OCI-LY7 (cell line): ENCODE data around the gene ZNF484. TPM values are rescaled to one million over a fixed set of nuclear protein-coding genes. Genes with fewer than 3 reads are reported as not detected.

Experiments
- BruUV-seq: library from RNA; stranded (reverse); fragments of 400-500 nt; replicated peaks from 2 replicates; lab custom pipeline; 2021; lab: Mats Ljungman, UMichigan
- CTCF ChIA-PET: fragments of 300-600 bp; sonication (Branson Sonifier 250); formaldehyde crosslinking; loops from one replicate; lab custom pipeline; 2022; ENCODE audit warnings: antibody characterized with exemption; ENCODE audit not compliant: unreplicated experiment; lab: Charles Lee
- POLR2A ChIA-PET: fragments of 300-600 bp; sonication (Branson Sonifier 250); formaldehyde crosslinking; loops from one replicate; lab custom pipeline; 2022; ENCODE audit warnings: antibody characterized with exemption; lab: Charles Lee
- DNase-seq: peaks from one replicate; pipeline ENCODE4 v3.0.0-alpha.2; 2015; ENCODE audit warnings: low spot score
- H2AFZ ChIP-seq: fragments of 200-600 bp; sonication (generic), shearing (Covaris generic); 2 replicates; pipeline ENCODE4 v1.6.1; 2014; ENCODE audit warnings: mild to moderate bottlenecking, antibody characterized with exemption, low read length, moderate library complexity
- H3K27ac ChIP-seq: fragments of 200-600 bp; sonication (generic); 2 replicates; pipeline ENCODE4 v1.5.1; 2014; ENCODE audit warnings: mixed run types, low read depth, mild to moderate bottlenecking, moderate library complexity, low read length, inconsistent platforms; ENCODE audit not compliant: poor library complexity, severe bottlenecking
- H3K36me3 ChIP-seq: fragments of 200-600 bp; sonication (generic); 2 replicates; pipeline ENCODE4 v1.6.1; 2014; ENCODE audit warnings: mild to moderate bottlenecking, antibody characterized with exemption, low read length, moderate library complexity, mixed read lengths; ENCODE audit not compliant: insufficient read depth
- H3K4me1 ChIP-seq: fragments of 200-600 bp; sonication (generic); 2 replicates; pipeline ENCODE4 v1.5.1; 2014; ENCODE audit warnings: mild to moderate bottlenecking, low read length; ENCODE audit not compliant: insufficient read depth, poor library complexity, severe bottlenecking
- H3K4me2 ChIP-seq: fragments of 200-600 bp; sonication (generic); 2 replicates; pipeline ENCODE4 v1.6.1; 2014; ENCODE audit warnings: mild to moderate bottlenecking, low read length
- H3K4me3 ChIP-seq: fragments of 200-600 bp; sonication (generic); 2 replicates; pipeline ENCODE4 v1.5.1; 2014; ENCODE audit warnings: mild to moderate bottlenecking, low read depth, low read length; ENCODE audit not compliant: poor library complexity, severe bottlenecking
- H3K79me2 ChIP-seq: fragments of 200-600 bp; sonication (generic); 2 replicates; pipeline ENCODE4 v1.6.1; 2016; ENCODE audit warnings: low read depth, mild to moderate bottlenecking, low read length, moderate library complexity, mixed read lengths; ENCODE audit not compliant: insufficient read depth
- H3K9me2 ChIP-seq: fragments of 200-600 bp; sonication (generic); 2 replicates; pipeline ENCODE4 v1.6.1; 2016; ENCODE audit warnings: mild to moderate bottlenecking, low read length, mixed read lengths; ENCODE audit not compliant: insufficient read depth
- H3K9me3 ChIP-seq: fragments of 200-600 bp; sonication (generic); 2 replicates; pipeline ENCODE4 v1.6.1; 2014; ENCODE audit warnings: mild to moderate bottlenecking, mixed run types, low read length, mixed read lengths
- H4K20me1 ChIP-seq: fragments of 200-600 bp; sonication (generic); 2 replicates; pipeline ENCODE4 v1.6.1; 2014; ENCODE audit warnings: mild to moderate bottlenecking, antibody characterized with exemption, low read length, moderate library complexity, mixed read lengths; ENCODE audit not compliant: insufficient read depth
- EZH2phosphoT487 ChIP-seq: fragments of 200-600 bp; sonication (generic); IDR thresholded peaks from 2 replicates; pipeline ENCODE4 v1.6.1; 2018; ENCODE audit warnings: low read depth, borderline replicate concordance, mild to moderate bottlenecking, mixed run types, antibody characterized with exemption, low read length, moderate library complexity, mixed read lengths
- intact Hi-C: fragments of 100-400 bp; cut with micrococcal nuclease; formaldehyde crosslinking; loops from one replicate; pipeline ENCODE4 v1.10.0; 2022; ENCODE audit not compliant: unreplicated experiment
- total RNA-seq, 2 experiments: library from RNA; depleted of rRNA in 1 of 2; stranded (reverse); fragments of >200 nt in 1 of 2; shearing (Covaris generic) in 1 of 2; gene quantifications; 2 replicates each; pipeline ENCODE4 v1.2.3, GENCODE V29; 2014 to 2022
- TF ChIP-seq, protein P1 (sequence below): fragments of 200-600 bp; sonication (generic); conservative IDR thresholded peaks from 2 replicates; pipeline ENCODE4 v1.5.1; 2014; ENCODE audit warnings: mild to moderate bottlenecking, antibody characterized with exemption, low read length, moderate library complexity, mixed read lengths

The ZNF484 gene
- total RNA-seq, 2 experiments from 2014 or later, result 8.0 to 10.1 TPM

GRCh38 chr9:92808726-92809451 lies 68.9 kb downstream of the ZNF484 start:
- Histone ChIP-seq H3K4me1 (peaks cover 3% of the 10 kb centered on the region), H3K27ac (no peak overlapping the region), H3K4me3 (peak overlapping the region; percentile 14), H3K9me3 (no peaks in the 10 kb centered on the region), H3K79me2 (no peaks in the 10 kb centered on the region), H2AFZ (no peak overlapping the region), H3K4me2 (peak overlapping the region; percentile 48; the same call in 1 of the 2 replicates), H3K9me2 (no peaks in the 10 kb centered on the region), H3K36me3 (no peaks in the 10 kb centered on the region), H4K20me1 (no peaks in the 10 kb centered on the region)
- POLR2A ChIA-PET, result no interaction called here
- intact Hi-C loops, result no loop called here
- no TSS peak for BruUV-seq
- TF ChIP-seq, protein P1, sequence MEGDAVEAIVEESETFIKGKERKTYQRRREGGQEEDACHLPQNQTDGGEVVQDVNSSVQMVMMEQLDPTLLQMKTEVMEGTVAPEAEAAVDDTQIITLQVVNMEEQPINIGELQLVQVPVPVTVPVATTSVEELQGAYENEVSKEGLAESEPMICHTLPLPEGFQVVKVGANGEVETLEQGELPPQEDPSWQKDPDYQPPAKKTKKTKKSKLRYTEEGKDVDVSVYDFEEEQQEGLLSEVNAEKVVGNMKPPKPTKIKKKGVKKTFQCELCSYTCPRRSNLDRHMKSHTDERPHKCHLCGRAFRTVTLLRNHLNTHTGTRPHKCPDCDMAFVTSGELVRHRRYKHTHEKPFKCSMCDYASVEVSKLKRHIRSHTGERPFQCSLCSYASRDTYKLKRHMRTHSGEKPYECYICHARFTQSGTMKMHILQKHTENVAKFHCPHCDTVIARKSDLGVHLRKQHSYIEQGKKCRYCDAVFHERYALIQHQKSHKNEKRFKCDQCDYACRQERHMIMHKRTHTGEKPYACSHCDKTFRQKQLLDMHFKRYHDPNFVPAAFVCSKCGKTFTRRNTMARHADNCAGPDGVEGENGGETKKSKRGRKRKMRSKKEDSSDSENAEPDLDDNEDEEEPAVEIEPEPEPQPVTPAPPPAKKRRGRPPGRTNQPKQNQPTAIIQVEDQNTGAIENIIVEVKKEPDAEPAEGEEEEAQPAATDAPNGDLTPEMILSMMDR, result peak; percentile 54
- TF ChIP-seq EZH2phosphoT487, result no peak
- peak; percentile 35 for DNase-seq
- CTCF ChIA-PET, result interaction anchor here (0.6 kb wide), 1 partner anchor 216 kb away, joined by 3 read pairs; no protein-coding TSS in a partner anchor

GRCh38 chr9:92807757-92808725 lies 69.8 kb downstream of the ZNF484 start:
- Histone ChIP-seq H3K4me2 (peak overlapping the region; percentile 48; the same call in 1 of the 2 replicates), H4K20me1 (no peaks in the 10 kb centered on the region), H3K27ac (no peak overlapping the region), H3K9me2 (no peaks in the 10 kb centered on the region), H3K4me3 (no peak overlapping the region), H3K79me2 (no peaks in the 10 kb centered on the region), H2AFZ (no peak overlapping the region), H3K4me1 (peaks cover 3% of the 10 kb centered on the region), H3K9me3 (no peaks in the 10 kb centered on the region), H3K36me3 (no peaks in the 10 kb centered on the region)
- no peak for TF ChIP-seq EZH2phosphoT487
- TF ChIP-seq, protein P1, result no peak
- BruUV-seq, result no TSS peak
- ChIA-PET CTCF (no interaction called here), POLR2A (interaction anchor here (0.6 kb wide), 1 partner anchor 253 kb away, joined by 5 read pairs; no protein-coding TSS in a partner anchor)
- no peak for DNase-seq
- intact Hi-C loops, result no loop called here
